Stomach (tissue), 9 donors: Measurements from ENCODE around the gene P2RY12. TPM values are rescaled to one million over a fixed set of nuclear protein-coding genes. Genes with fewer than 3 reads are reported as not detected.

ENCODE experiments used
- DNase-seq, 2 donors: peaks; one replicate each; pipeline versions ENCODE4 v3.0.0 to v3.0.0-alpha.2; 2013 to 2019
- H3K27ac ChIP-seq, 5 donors: fragments of 200-600 bp in 4 of 5; sonication (generic) in 4 of 5; one replicate each; pipeline ENCODE4 v1.5.1; 2013 to 2019; ENCODE audit warnings: mild to moderate bottlenecking in 1 of 5, moderate library complexity in 1 of 5
- H3K27me3 ChIP-seq, 3 donors: fragments of 200-600 bp; sonication (generic); one replicate each; pipeline ENCODE4 v1.5.1; 2017 to 2019; ENCODE audit warnings: mixed run types in 1 of 3
- H3K36me3 ChIP-seq, 4 donors: fragments of 200-600 bp; sonication (generic); 1 replicate in 3 of 4; 2 replicates in 1 of 4; pipeline ENCODE4 v1.5.1; 2016 to 2019
- H3K4me1 ChIP-seq, 4 donors: fragments of 200-600 bp; sonication (generic); one replicate each; pipeline ENCODE4 v1.5.1; 2016 to 2019
- H3K4me3 ChIP-seq, 4 donors: fragments of 200-600 bp; sonication (generic) in 3 of 4; one replicate each; pipeline ENCODE4 v1.5.1; 2016 to 2019; ENCODE audit warnings: mild to moderate bottlenecking in 1 of 4
- H3K9me3 ChIP-seq, 4 donors: fragments of 200-600 bp; sonication (generic); one replicate each; pipeline ENCODE4 v1.5.1; 2016 to 2019
- EP300 ChIP-seq: sonication (generic); formaldehyde crosslinking; IDR thresholded peaks from one replicate; pipeline ENCODE4 v1.6.1; 2017; ENCODE audit warnings: antibody characterized with exemption
- POLR2A ChIP-seq, 4 donors: fragments of 450-650 bp; IDR thresholded peaks; one replicate each; pipeline ENCODE4 v1.6.1; 2016; ENCODE audit warnings: antibody characterized with exemption in 4 of 4, control low read depth in 2 of 4, mild to moderate bottlenecking in 1 of 4, moderate library complexity in 1 of 4
- POLR2AphosphoS5 ChIP-seq, 3 donors: sonication (generic); formaldehyde crosslinking; IDR thresholded peaks; one replicate each; pipeline ENCODE4 v1.6.1; 2016; ENCODE audit warnings: antibody characterized with exemption in 3 of 3
- WGBS, 5 donors: extraction: QIAGEN DNeasy Blood & Tissue Kit in 3 of 5; methylation state at CpG; one replicate each; pipeline versions ENCODE4 v1.1.5 to v1.1.7; 2013 to 2018; 5-methylcytosine and 5-hydroxymethylcytosine counted together
- intact Hi-C: fragments of 100-400 bp; cut with DNase I; formaldehyde crosslinking; loops from one replicate; pipeline ENCODE4 v1.15.1; 2023; ENCODE audit warnings: low total_unique reads
- polyA plus RNA-seq, 3 donors: library from polyadenylated mRNA; stranded (reverse); fragments of 200-250 nt; gene quantifications; one replicate each; pipeline ENCODE4 v1.2.3, GENCODE V29; 2013
- total RNA-seq, 5 donors: library from RNA; depleted of rRNA; stranded (reverse); fragments of >200 nt; gene quantifications; one replicate each; pipeline versions ENCODE4 v1.1.0 to v1.2.3, GENCODE V29; 2014 to 2016
- TF ChIP-seq, protein P1 (sequence below), 7 experiments: fragments of 450-650 bp in 4 of 7; fragments of 200-600 bp in 3 of 7; sonication (generic) in 3 of 7; IDR thresholded peaks; one replicate each; pipeline ENCODE4 v1.5.1; 2016 to 2019; ENCODE audit warnings: antibody characterized with exemption in 7 of 7, control low read depth in 2 of 7, mild to moderate bottlenecking in 1 of 7
- donor health status: healthy with polysubstance abuse.
- donor health status: Bipolar disorder and iron deficiency.
- donor health status: healthy.

P2RY12 gene
- total and polyA plus RNA-seq, 8 donors: 0.40 to 4.8 (median 0.46) TPM; not detected in 3

- peak in 1 of 2 donors; percentile 5 for DNase-seq
- Histone ChIP-seq H3K27ac (no peak overlapping the region), H3K4me1 (no peaks in the 10 kb centered on the region), H3K4me3 (no peak overlapping the region), H3K27me3 (no peaks in the 10 kb centered on the region), H3K9me3 (no peaks in the 10 kb centered on the region), H3K36me3 (no peaks in the 10 kb centered on the region)
- intact Hi-C loops: no loop called here
- TF ChIP-seq POLR2A (IDR thresholded peaks at IDR 0.05) (no peak), POLR2AphosphoS5 (IDR thresholded peaks at IDR 0.05) (no peak), EP300 (no peak)
- TF ChIP-seq, protein P1, sequence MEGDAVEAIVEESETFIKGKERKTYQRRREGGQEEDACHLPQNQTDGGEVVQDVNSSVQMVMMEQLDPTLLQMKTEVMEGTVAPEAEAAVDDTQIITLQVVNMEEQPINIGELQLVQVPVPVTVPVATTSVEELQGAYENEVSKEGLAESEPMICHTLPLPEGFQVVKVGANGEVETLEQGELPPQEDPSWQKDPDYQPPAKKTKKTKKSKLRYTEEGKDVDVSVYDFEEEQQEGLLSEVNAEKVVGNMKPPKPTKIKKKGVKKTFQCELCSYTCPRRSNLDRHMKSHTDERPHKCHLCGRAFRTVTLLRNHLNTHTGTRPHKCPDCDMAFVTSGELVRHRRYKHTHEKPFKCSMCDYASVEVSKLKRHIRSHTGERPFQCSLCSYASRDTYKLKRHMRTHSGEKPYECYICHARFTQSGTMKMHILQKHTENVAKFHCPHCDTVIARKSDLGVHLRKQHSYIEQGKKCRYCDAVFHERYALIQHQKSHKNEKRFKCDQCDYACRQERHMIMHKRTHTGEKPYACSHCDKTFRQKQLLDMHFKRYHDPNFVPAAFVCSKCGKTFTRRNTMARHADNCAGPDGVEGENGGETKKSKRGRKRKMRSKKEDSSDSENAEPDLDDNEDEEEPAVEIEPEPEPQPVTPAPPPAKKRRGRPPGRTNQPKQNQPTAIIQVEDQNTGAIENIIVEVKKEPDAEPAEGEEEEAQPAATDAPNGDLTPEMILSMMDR (IDR thresholded peaks at IDR 0.05): no peak
- 83 to 91% (median 90%) methylated on average over 7 of the region's 7 CpGs for WGBS, 5 donors
Measured at GRCh38 chr3:151318991-151319390, 65.6 kb downstream of the P2RY12 start.

DNA sequence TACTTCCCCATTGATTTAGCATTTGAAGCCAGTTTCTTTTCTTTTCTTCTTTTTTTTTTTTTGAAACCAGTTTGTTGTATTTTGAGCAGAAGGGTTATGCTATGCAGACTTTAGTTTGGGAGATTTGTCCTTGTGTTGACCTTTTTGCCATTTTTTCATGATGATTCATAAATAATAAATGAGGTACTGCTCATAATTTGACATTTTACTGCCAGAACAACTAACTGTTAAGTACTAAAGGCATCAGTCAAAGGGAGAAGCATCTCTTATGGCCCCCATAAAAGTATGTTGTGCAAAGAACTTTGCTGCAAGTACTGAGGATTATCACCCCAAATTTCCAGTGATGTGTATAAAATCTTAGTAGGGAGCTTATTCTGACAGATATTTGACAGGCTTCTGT, 66.2 kb downstream of the P2RY12 start:
- no peak overlapping the region for H3K27ac ChIP-seq
- no peaks in the 10 kb centered on the region for H3K27me3 ChIP-seq
- no peaks in the 10 kb centered on the region for H3K9me3 ChIP-seq
- TF ChIP-seq POLR2A (IDR thresholded peaks at IDR 0.05) (no peak), EP300 (no peak), POLR2AphosphoS5 (IDR thresholded peaks at IDR 0.05) (no peak)
- TF ChIP-seq, protein P1 (IDR thresholded peaks at IDR 0.05): no peak
- no peaks in the 10 kb centered on the region for H3K36me3 ChIP-seq
- H3K4me1 ChIP-seq: no peaks in the 10 kb centered on the region
- DNase-seq: no peak
- intact Hi-C loops: no loop called here
- H3K4me3 ChIP-seq: no peak overlapping the region

- no peaks in the 10 kb centered on the region for H3K36me3 ChIP-seq
- TF ChIP-seq POLR2A (IDR thresholded peaks at IDR 0.05): no peak
- no peak for TF ChIP-seq EP300
- no peak for TF ChIP-seq POLR2AphosphoS5 (IDR thresholded peaks at IDR 0.05)
- TF ChIP-seq, protein P1 (IDR thresholded peaks at IDR 0.05): no peak
- WGBS, 5 donors: 40 to 61% (median 49%) methylated on average over 7 of the region's 7 CpGs
- H3K4me1 ChIP-seq: no peaks in the 10 kb centered on the region
- no peaks in the 10 kb centered on the region for H3K27me3 ChIP-seq
- no peak within 1 kb of the TSS for H3K4me3 ChIP-seq
- no peaks in the 10 kb centered on the region for H3K9me3 ChIP-seq
- peak in 1 of 2 donors; percentile 66 for DNase-seq
- no peak within 1 kb of the TSS for H3K27ac ChIP-seq
- intact Hi-C loops: no loop called here
Measured at GRCh38 chr3:151316267-151316991, 68.1 kb downstream of the P2RY12 start, which contains the start of gene GPR87. TSS of gene GPR87 (minus strand) at chr3:151316820. CDS start at chr3:151300100, 16,720 bp downstream.

GRCh38 chr3:151315846-151316245, 68.7 kb downstream of the P2RY12 start:
- H3K27me3 ChIP-seq: no peaks in the 10 kb centered on the region
- no peak for TF ChIP-seq EP300
- TF ChIP-seq POLR2AphosphoS5 (IDR thresholded peaks at IDR 0.05): no peak
- TF ChIP-seq, protein P1 (IDR thresholded peaks at IDR 0.05): no peak
- TF ChIP-seq POLR2A (IDR thresholded peaks at IDR 0.05): no peak
- intact Hi-C loops: no loop called here
- no peak for DNase-seq
- H3K27ac ChIP-seq: no peak overlapping the region
- no peaks in the 10 kb centered on the region for H3K9me3 ChIP-seq
- H3K36me3 ChIP-seq: no peaks in the 10 kb centered on the region
- WGBS, 5 donors: 81 to 94% (median 89%) methylated on average over 2 of the region's 2 CpGs
- H3K4me3 ChIP-seq: no peak overlapping the region
- H3K4me1 ChIP-seq: no peaks in the 10 kb centered on the region
